BLaER1 (cell line): Measurements from ENCODE around the gene ATP13A4.
A peak's percentile ranks its signal among the peaks of the same experiment; 100 is the strongest.
"Not testable (repeated sequence)": the region's sequence is repeated elsewhere in the genome, so short reads cannot be mapped to it uniquely, and the experiment has no call there.

ENCODE experiments used
- H3K27ac ChIP-seq: shearing (Covaris generic); formaldehyde crosslinking; 2 replicates; pipeline ENCODE4 v1.8.1; 2022
- H3K27me3 ChIP-seq: shearing (Covaris generic); formaldehyde crosslinking; 2 replicates; pipeline ENCODE4 v1.8.1; 2022
- H3K36me3 ChIP-seq: shearing (Covaris generic); formaldehyde crosslinking; 2 replicates; pipeline ENCODE4 v1.8.1; 2022
- H3K4me1 ChIP-seq: shearing (Covaris generic); formaldehyde crosslinking; 2 replicates; pipeline ENCODE4 v1.8.1; 2022
- H3K4me2 ChIP-seq: shearing (Covaris generic); formaldehyde crosslinking; 2 replicates; pipeline ENCODE4 v1.8.1; 2022
- H3K4me3 ChIP-seq: shearing (Covaris generic); formaldehyde crosslinking; 2 replicates; pipeline ENCODE4 v1.8.1; 2022
- H3K9ac ChIP-seq: shearing (Covaris generic); formaldehyde crosslinking; 2 replicates; pipeline ENCODE4 v1.8.1; 2022
- H3K9me3 ChIP-seq: shearing (Covaris generic); formaldehyde crosslinking; 2 replicates; pipeline ENCODE4 v1.8.1; 2022
- H4K20me1 ChIP-seq: shearing (Covaris generic); formaldehyde crosslinking; 2 replicates; pipeline ENCODE4 v1.8.1; 2022
- Cebpa-rat ChIP-seq: shearing (Covaris generic); IDR thresholded peaks from 2 replicates; pipeline ENCODE4 v1.8.1; 2022

Gene ATP13A4

DNA sequence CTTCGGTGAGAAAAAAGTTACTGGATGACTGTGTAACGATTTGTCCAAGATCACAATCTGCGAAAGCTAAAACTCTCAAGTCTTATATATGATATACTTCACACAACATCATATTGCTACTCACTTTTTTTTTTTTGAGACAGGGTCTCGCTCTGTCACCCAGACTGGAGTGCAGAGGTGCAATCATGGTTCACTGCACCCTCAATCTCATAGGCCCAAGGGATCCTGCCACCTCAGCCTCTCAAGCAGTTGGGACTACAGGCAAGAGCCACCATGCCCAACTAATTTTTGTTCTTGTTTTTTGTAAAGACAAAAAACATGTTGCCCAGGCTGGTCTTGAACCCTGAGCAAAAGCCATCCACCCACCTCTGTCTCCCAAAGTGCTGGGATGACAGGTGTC lies 5.4 kb upstream of the ATP13A4 start:
- Histone ChIP-seq H3K27ac (no peak overlapping the region), H3K27me3 (no peaks in the 10 kb centered on the region), H3K9ac (no peak overlapping the region), H3K4me1 (no peaks in the 10 kb centered on the region), H3K9me3 (no peaks in the 10 kb centered on the region), H3K36me3 (no peaks in the 10 kb centered on the region), H4K20me1 (no peaks in the 10 kb centered on the region), H3K4me3 (no peak overlapping the region), H3K4me2 (peak overlapping the region; percentile 7; the same call in 1 of the 2 replicates)
- no peak for TF ChIP-seq Cebpa-rat

DNA sequence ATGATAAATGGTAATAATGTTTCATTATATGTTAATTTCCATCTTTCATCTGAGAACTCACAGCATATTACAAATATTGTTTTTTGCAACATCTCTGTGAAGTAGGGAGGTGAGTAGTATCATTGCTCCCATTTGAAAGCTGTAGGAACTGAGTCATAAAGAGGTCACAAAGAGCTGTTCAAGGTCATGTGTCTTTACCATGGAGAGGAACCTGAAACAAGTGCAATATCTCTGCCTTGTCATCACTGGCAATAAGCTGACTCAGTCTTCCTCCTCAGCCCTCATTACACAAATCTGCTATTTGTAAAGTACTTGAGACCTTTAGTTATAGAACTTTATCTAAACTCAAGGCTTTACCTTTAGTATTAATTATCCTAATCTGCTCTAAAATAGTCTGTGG lies 4.4 kb upstream of the ATP13A4 start:
- Histone ChIP-seq H3K27ac (no peak overlapping the region), H3K4me3 (no peak overlapping the region), H3K27me3 (no peaks in the 10 kb centered on the region), H3K4me2 (no peak overlapping the region), H4K20me1 (no peaks in the 10 kb centered on the region), H3K9me3 (no peaks in the 10 kb centered on the region), H3K4me1 (no peaks in the 10 kb centered on the region), H3K36me3 (no peaks in the 10 kb centered on the region), H3K9ac (no peak overlapping the region)
- TF ChIP-seq Cebpa-rat, result no peak

DNA sequence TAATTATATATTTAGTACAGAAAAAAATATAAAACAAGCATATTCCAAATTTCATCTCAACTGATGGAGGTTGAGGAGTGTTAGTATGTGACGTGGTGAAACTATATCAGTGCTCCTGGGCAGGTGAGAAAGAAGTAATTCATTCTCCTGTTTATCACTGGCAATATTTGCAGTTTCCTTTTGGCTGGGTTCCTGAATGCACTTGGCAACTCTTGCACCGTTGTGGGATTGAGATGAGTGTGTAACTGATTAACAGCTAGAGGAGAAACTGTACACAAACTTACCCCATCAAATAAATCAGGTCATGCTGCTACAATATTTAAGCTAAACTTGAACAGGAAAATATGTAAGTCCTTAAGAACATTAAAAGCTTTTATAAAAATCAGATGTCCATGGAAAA lies 2.1 kb upstream of the ATP13A4 start:
- H3K4me3 ChIP-seq, result no peak overlapping the region
- no peak for TF ChIP-seq Cebpa-rat

DNA sequence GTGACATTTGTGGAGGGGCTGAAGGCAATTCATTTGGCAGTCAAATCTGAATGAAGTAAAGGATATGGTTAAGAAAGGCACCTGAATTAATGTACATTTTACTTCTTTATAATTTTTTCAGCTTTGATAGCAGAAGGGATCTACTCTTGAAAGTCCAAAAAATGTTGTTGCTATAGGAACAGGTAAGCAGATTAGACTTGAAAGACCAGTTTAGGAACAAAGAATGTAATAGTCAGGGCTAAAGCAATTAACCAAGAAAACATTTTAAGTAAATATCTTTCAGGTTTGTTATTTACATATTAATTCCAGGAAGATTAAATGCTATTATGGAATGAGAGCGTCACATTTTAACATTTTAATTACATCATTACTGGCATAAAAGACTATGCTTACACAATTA lies 1.1 kb downstream of the ATP13A4 start:
- Histone ChIP-seq H3K27ac (no peak overlapping the region), H3K36me3 (no peaks in the 10 kb centered on the region), H3K4me3 (no peak overlapping the region), H3K9ac (no peak overlapping the region), H3K4me2 (no peak overlapping the region), H3K4me1 (no peaks in the 10 kb centered on the region), H3K27me3 (no peaks in the 10 kb centered on the region), H4K20me1 (no peaks in the 10 kb centered on the region), H3K9me3 (no peaks in the 10 kb centered on the region)
- TF ChIP-seq Cebpa-rat, result no peak

More for the DNA sequence above, 2.1 kb upstream of the ATP13A4 start:
- no peak overlapping the region for H3K27ac ChIP-seq
- no peaks in the 10 kb centered on the region for H3K27me3 ChIP-seq
- no peaks in the 10 kb centered on the region for H4K20me1 ChIP-seq
- no peak overlapping the region for H3K4me2 ChIP-seq
- no peaks in the 10 kb centered on the region for H3K4me1 ChIP-seq
- no peak overlapping the region for H3K9ac ChIP-seq
- no peaks in the 10 kb centered on the region for H3K9me3 ChIP-seq
- no peaks in the 10 kb centered on the region for H3K36me3 ChIP-seq

DNA sequence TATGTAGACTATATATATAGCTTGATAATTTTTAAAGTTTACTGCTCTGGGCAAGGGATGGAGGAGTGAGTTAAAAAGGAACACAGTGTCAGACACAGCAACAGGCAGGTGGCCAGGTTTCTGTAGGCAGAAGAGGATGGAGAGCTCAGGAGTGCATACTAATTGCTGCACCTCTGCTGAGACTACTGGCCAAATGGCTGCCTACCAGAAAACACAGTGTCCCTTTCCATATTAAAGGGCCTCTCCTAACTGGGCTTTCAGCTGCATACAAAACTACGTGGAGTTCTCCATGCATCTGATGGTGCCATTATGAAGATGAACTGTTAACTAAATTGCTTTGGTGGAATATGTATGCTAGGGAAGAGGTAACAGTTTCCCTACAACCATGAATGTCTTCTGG lies 1.8 kb downstream of the ATP13A4 start:
- H3K4me3 ChIP-seq, result no peak overlapping the region
- H3K27ac ChIP-seq, result no peak overlapping the region
- H3K4me1 ChIP-seq, result no peaks in the 10 kb centered on the region
- H3K4me2 ChIP-seq, result no peak overlapping the region
- no peaks in the 10 kb centered on the region for H3K9me3 ChIP-seq
- H4K20me1 ChIP-seq, result no peaks in the 10 kb centered on the region
- no peak for TF ChIP-seq Cebpa-rat
- H3K36me3 ChIP-seq, result no peaks in the 10 kb centered on the region
- H3K27me3 ChIP-seq, result no peaks in the 10 kb centered on the region
- no peak overlapping the region for H3K9ac ChIP-seq

DNA sequence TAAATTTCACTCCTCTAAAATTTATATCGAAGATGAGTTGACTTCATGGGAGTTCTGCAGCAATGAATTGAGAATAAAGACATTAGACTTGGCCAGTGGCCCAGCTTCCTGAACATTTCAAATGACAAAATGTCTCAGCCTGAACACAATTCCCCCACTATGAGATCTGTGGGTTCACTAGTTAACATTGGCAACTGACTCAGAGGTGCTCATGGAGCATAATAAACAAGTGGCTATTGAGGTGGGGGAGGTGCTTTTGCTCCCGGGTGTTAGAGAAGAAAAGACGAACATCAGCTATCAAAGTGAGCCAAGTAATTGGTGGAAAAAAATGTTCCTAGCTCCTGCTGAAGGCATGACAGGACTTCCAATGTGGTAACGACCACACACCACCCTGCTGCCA lies 6.3 kb downstream of the ATP13A4 start:
- Histone ChIP-seq H3K4me1 (no peaks in the 10 kb centered on the region), H3K9me3 (no peaks in the 10 kb centered on the region), H3K27ac (no peak overlapping the region), H3K27me3 (no peaks in the 10 kb centered on the region), H3K4me3 (no peak overlapping the region), H3K4me2 (no peak overlapping the region), H3K36me3 (no peaks in the 10 kb centered on the region), H4K20me1 (no peaks in the 10 kb centered on the region), H3K9ac (no peak overlapping the region)
- no peak for TF ChIP-seq Cebpa-rat

DNA sequence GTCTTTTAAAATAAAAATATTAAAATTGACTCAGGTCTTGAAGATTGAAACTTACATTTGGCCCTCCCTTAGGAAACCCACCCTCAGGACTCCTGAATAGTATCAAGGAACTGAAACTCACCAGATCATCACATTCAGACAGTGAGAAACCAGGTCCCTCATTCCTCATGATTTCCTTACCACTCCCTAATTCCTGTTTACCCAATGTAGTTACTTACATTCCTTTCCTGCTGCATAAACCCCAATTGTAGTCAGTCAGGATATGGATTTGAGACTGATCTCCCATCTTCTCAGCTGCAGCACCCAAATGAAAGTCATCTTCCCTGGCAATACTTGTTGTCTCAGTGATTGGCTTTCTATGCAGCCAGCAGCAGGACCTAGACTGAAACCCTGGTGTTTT lies 8.6 kb downstream of the ATP13A4 start:
- H3K27me3 ChIP-seq, result no peaks in the 10 kb centered on the region
- H3K4me3 ChIP-seq, result no peak overlapping the region
- H3K9me3 ChIP-seq, result no peaks in the 10 kb centered on the region
- no peaks in the 10 kb centered on the region for H3K36me3 ChIP-seq
- no peaks in the 10 kb centered on the region for H3K4me1 ChIP-seq
- H3K4me2 ChIP-seq, result no peak overlapping the region
- no peaks in the 10 kb centered on the region for H4K20me1 ChIP-seq
- H3K27ac ChIP-seq, result no peak overlapping the region
- H3K9ac ChIP-seq, result no peak overlapping the region
- TF ChIP-seq Cebpa-rat, result no peak

DNA sequence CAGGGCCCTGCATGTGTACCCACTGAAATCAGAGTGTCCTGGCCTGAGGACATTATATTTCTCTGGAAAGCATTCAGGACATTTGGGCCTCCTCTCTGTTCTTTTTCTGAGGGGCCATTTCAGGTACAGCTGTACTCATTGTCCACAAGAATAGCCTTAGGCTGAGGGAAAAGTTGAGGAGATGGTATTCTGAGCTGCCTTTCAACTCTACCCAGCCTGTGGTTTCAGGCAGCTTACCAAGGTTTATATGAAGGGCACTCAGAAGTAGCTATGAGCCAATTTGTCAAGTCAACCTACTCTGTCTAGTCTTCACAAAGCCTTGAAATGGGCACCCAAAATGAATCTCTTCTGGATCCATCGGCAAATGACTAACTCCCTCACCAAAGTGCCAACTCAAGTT lies 9.4 kb downstream of the ATP13A4 start:
- H3K36me3 ChIP-seq, result no peaks in the 10 kb centered on the region
- no peaks in the 10 kb centered on the region for H3K9me3 ChIP-seq
- no peak for TF ChIP-seq Cebpa-rat
- H3K27ac ChIP-seq, result no peak overlapping the region
- H3K4me3 ChIP-seq, result no peak overlapping the region
- H3K9ac ChIP-seq, result no peak overlapping the region
- no peaks in the 10 kb centered on the region for H3K4me1 ChIP-seq
- no peaks in the 10 kb centered on the region for H4K20me1 ChIP-seq
- H3K27me3 ChIP-seq, result no peaks in the 10 kb centered on the region
- H3K4me2 ChIP-seq, result no peak overlapping the region

DNA sequence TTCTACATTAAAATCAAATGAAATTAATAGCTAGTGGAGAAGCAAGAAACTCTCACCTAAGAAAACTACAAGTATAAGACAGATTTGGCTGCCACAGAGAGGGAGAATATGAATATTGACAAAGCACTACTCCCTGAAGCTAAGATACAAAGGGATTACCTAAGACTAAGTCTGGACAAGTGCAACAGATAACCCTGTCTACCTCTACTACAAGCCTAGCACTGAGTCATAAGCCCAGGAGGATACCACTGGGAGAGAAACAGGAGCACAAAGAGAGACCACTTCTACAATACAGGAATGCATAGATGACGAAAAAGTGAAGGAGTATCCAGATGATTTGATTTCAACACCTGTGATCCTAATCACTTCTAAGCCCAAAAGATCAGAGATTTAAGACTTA lies 10.4 kb downstream of the ATP13A4 start:
- no peaks in the 10 kb centered on the region for H3K36me3 ChIP-seq
- H3K4me2 ChIP-seq, result no peak overlapping the region
- no peaks in the 10 kb centered on the region for H3K27me3 ChIP-seq
- H4K20me1 ChIP-seq, result no peaks in the 10 kb centered on the region
- H3K4me3 ChIP-seq, result no peak overlapping the region
- TF ChIP-seq Cebpa-rat, result no peak
- H3K9me3 ChIP-seq, result no peaks in the 10 kb centered on the region
- no peak overlapping the region for H3K27ac ChIP-seq
- H3K9ac ChIP-seq, result no peak overlapping the region
- H3K4me1 ChIP-seq, result no peaks in the 10 kb centered on the region

DNA sequence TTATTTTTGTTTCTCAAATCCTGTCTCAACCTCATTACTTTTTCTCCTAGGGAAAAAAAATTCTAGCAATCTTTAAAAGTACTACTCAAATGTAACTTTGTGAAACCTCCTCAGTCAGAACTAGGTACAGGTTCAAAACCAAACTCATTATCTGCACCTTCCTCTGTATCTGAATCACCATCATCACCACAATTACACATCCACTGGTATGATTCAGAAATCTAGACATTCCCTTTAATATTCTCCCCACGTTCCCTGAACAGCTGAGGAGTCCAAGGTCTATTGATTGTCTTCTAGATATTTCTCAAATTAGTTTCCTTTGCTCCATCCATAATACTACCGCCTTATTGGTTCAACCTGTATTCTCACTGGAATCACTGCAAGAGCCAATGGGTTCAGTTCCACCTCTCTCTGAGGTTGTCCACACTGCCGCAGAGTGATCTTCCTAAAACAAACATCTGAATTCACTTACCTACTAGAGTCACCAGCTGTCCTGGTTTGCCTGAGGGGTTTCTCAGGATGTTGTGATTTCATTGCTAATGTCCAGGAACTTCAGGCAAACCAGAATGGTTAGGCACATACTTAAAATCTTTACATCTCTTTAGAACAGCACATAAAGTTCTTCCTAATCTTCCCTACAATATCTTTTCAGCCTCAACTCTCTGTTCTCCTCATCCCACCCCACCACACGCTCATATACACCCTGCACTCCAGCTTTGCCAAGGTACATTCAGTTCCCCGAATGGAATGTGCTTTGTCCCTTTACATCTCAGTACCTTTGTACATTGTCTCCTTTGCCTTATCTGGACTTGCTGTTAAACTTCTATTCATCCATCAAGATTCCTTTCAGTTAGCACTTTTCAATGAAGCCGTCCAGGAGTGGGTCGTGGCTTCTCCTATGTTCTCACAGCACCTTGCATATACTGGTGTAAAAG lies 24.2 kb downstream of the ATP13A4 start:
- TF ChIP-seq Cebpa-rat, result no peak
- H3K36me3 ChIP-seq, result no peaks in the 10 kb centered on the region
- no peak overlapping the region for H3K27ac ChIP-seq
- no peaks in the 10 kb centered on the region for H3K9me3 ChIP-seq
- H3K27me3 ChIP-seq, result no peaks in the 10 kb centered on the region
- H4K20me1 ChIP-seq, result no peaks in the 10 kb centered on the region
- no peak overlapping the region for H3K4me3 ChIP-seq
- H3K9ac ChIP-seq, result no peak overlapping the region
- H3K4me1 ChIP-seq, result no peaks in the 10 kb centered on the region
- no peak overlapping the region for H3K4me2 ChIP-seq

DNA sequence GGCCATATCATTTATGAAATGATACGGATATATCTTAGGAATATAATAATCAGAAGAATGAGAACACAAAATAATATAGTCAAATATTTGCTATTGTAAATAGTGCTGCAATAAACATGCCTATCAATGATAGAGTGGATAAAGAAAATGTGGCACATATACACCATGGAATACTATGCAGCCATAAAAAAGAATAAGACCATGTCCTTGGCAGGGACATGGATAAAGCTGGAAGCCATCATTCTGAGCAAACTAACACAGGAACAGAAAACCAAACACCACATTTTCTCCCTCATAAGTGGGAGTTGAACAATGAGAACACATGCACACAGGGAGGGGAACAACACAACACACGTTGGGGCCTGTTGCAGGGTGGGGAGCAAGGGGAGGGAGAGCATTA lies 28.6 kb downstream of the ATP13A4 start:
- H3K4me2 ChIP-seq, H3K4me3 ChIP-seq: not testable (repeated sequence)

More for the DNA sequence above, 28.6 kb downstream of the ATP13A4 start:
- not testable (repeated sequence) for H3K36me3 ChIP-seq, H3K27me3 ChIP-seq, H4K20me1 ChIP-seq, H3K4me1 ChIP-seq, H3K27ac ChIP-seq, H3K9ac ChIP-seq, H3K9me3 ChIP-seq
